GM19463 (cell line): ENCODE results near the gene BMERB1.
"Not testable (repeated sequence)": the region's sequence is repeated elsewhere in the genome, so short reads cannot be mapped to it uniquely, and the experiment has no call there.

ENCODE experiments used
- ATAC-seq: cut with Tn5 transposase; IDR thresholded peaks from one replicate; pipeline ENCODE4 v1.9.1; 2021; ENCODE audit warnings: mild to moderate bottlenecking, moderate library complexity; ENCODE audit not compliant: unreplicated experiment

The BMERB1 gene

DNA sequence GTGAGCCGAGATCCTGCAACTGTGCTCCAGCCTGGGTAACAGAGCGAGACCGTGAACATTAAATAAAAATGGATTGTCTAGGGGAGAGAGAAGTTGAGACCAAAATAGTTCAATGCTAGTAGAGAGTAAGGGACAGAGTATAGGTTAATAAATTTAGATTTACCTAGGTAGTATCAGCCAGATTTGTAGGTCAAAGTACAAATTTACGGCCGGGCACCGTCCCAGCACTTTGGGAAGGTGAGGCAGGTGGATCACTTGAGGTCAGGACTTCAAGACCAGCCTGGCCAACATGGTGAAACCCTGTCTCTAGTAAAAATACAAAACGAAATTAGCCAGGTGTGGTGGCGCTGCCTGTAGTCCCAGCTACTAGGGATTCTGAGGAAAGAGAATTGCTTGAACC lies 12.2 kb upstream of the BMERB1 start:
- ATAC-seq: no peak

DNA sequence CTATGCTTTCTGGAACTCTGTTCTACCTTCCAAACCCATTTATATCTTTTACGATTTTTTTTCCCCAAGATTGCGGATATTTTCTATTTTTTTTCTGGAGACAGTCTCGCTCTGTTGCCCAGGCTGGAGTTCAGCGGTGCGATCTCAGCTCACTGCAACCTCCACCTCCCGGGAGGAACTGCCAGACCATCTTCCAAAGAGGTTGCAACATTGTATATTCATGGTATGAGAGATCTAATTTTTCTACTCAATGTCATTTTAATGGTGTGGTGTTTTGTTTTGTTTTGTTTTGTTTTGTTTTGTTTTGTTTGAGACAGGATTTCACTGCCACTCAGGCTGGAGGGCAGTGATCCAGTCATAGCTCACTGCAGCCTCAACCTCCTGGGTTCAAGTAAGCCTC lies 8.5 kb upstream of the BMERB1 start:
- no peak for ATAC-seq

GRCh38 chr16:15426796-15427195 lies 7.6 kb upstream of the BMERB1 start:
- ATAC-seq: no peak

GRCh38 chr16:15427648-15428239 lies 6.6 kb upstream of the BMERB1 start:
- no peak for ATAC-seq

GRCh38 chr16:15430884-15431283 lies 3.5 kb upstream of the BMERB1 start:
- ATAC-seq: not testable (repeated sequence)

DNA sequence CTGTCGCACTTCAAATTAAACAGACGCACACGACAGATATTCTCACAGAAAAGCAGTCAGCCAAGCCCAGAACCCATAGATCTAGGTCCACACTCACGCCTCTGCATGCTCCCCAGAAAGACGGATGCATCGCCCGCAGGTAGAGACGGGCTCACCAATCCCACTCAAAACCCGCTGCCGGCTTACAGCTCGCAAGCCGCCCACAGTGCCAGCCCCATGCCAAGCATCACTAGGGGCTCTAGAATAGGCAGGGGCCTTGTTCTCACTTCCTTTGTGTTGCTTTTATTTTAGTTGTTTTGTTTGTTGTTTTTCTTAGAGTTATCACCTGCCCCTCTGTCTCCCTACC lies 336 bp upstream of the BMERB1 start:
- no peak for ATAC-seq

DNA sequence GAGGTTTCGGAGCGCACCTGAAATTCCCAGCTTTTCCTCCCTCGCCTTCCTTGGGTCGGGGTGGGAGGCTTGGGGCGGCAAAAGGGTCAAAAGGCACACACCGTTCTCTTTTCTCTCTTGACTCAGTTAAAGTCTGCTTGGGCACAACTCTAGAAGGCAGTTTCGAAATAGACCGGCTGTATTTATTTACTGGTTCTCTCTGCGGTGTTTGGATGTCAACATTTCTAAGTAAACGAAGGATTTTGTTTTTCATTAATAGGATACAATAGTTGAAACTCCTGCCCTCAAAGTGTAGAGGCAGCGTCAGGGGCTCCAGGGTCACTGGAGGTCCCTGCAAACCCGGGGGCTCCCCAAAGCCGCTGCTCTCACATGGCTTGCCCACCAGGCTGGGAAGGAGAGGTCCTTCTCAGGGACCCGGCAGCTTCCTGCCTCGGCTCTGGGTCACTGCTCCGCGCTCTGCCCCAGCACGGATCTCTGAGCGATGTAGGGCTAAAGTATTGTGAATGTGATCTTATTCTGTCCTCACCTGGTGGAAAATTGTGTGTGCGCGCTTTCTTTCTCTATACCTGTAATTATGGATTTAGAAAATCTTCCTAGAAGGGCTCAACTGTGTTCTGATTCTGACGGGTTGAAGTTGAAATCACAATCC lies 952 bp downstream of the BMERB1 start:
- ATAC-seq: no peak

DNA sequence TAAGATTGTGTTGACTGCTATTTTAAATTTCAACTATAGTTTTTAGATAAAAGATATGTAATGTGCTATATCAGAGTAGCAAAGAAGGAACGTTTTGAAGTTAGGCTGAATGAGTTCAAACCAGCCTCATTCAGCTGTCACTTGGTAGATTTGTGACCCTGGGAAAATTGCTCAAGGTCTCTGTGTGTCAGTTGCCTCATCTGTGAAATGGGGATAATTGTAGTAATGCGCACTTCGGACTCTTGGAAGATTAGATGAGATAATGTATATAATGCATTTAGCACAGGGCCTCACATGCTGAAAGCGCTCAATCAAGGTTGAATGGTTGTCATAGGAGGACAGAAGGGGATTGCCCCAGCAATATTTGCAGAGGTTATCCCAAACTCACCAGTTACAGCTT lies 4.7 kb downstream of the BMERB1 start:
- ATAC-seq: no peak

GRCh38 chr16:15439521-15439920 lies 5.1 kb downstream of the BMERB1 start:
- no peak for ATAC-seq

- no peak for ATAC-seq
These were observed 6.5 kb downstream of the BMERB1 start for GRCh38 chr16:15440852-15441251.

- not testable (repeated sequence) for ATAC-seq
These were observed 7.8 kb downstream of the BMERB1 start for GRCh38 chr16:15442140-15442539.

GRCh38 chr16:15443753-15444152 lies 9.4 kb downstream of the BMERB1 start:
- ATAC-seq: no peak

DNA sequence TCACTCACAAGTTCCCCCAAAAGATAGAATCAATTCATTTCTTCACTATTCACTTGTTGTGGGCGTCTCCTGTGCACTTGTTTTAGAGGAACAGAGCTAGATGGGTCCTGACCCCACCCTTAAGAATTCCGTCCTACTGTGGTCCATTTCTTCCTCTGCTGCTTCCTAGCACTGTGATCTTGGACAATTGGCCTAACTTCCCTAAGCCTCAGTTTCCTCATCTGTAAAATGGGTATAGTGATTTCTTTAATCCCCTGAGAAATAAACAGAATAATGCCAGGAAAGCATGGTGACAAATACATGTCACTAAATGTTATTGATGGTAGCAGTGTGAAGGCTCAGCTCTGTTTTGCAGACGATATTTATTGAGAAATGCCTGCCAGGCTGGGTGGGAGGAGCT lies 9.9 kb downstream of the BMERB1 start:
- no peak for ATAC-seq

GRCh38 chr16:15445450-15445849 lies 11.1 kb downstream of the BMERB1 start:
- ATAC-seq: no peak

DNA sequence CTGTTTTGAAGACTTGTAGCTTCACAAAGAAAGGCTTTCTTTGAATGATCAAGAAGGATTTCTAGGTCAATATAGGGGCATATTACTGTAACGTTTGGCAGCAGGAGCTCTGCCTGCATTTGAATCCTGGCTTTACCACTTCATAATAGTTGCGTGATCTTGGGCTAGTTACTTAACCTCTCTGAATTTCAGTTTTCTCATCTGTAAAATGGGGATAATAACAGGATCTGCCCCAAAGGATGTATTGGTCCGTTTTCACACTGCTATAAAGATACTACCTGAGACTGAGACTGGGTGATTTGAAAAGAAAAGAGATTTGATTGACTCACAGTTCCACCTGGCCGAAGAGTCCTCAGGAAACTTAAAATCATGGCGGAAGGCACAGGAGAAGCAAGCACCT lies 12.5 kb downstream of the BMERB1 start:
- ATAC-seq: no peak

- no peak for ATAC-seq
These were observed 16.2 kb downstream of the BMERB1 start for GRCh38 chr16:15450624-15451023.

DNA sequence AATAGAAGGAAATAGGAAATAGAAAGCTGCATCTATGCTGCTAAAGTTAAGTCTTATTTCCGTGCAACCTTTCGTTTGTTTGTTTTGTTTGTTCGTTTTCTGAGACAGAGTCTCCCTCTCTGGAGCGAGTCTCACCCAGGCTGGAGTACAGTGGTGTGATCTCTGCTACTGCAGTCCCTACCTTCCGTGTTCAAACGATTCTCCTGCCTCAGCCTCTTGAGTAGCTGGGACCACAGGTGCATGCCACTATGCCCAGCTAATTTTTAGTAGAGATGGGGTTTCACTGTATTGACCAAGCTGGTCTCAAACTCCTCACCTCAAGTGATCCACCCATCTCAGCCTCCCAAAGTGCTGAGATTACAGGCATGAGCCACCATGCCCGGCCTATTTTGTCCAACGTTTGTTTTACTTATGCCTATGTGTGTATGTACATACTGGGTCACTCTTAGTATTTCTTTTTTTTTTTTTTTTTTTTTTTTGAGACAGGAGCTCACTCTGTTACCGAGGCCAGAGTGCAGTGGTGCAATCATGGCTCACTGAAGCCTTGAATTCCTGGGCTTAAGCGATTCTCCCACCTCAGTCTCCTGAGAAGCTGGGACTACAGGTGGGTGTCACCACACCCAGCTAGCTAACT lies 16.8 kb downstream of the BMERB1 start:
- no peak for ATAC-seq

DNA sequence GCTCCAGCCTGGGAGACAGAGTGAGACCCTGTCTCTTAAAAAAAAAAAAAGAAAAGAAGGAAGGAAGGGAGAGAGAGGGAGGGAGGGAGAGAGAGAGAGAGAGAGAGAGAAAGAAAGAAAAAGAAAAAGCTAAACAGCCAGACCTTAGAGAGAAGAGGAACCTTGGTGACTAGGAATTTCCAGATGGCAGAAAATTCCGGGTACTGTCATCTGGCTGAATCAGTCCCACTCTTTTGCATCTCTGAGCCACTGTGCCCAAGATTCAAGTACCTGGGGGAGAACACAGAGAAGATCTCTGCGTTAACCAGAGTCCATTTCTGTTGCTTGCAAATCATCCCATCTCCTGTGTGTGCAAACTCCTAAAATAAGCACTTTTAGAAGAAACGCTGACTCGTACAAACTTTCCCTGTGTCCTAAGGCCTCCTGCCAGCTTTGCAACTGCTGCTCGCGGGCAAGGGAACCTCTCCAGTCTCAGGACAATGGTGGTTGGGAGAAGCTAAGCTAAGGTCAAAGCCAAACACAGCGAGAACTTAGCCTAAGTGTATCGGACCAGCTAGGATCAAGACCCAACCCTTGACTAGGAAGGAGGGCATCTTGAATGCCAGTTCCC lies 18.0 kb downstream of the BMERB1 start:
- ATAC-seq: no peak

- ATAC-seq: not testable (repeated sequence)
These were observed 18.9 kb downstream of the BMERB1 start for GRCh38 chr16:15453296-15453695.

GRCh38 chr16:15454933-15455332 lies 20.5 kb downstream of the BMERB1 start:
- not testable (repeated sequence) for ATAC-seq

GRCh38 chr16:15457400-15457799 lies 23.0 kb downstream of the BMERB1 start:
- ATAC-seq: no peak

DNA sequence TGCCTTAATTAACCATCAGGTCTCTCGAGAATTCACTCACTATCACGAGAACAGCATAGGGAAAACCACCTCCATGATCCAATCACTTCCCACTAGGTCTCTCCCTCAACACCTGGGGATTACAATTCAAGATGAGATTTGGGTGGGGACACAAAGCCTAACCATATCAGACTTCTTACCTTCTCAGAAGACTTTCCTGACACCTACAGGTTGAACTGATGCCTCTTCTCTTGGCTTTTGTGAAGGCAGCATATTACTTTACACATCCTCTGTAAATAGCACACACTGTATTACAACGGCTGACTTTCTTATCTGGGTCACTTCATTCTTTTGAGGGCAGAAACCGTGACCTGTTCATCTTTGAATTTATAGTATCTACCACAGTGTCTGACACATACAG lies 23.6 kb downstream of the BMERB1 start:
- ATAC-seq: no peak
